22Rv1 (cell line): ENCODE data around the gene NDUFAF4.

Experiments used
- CTCF ChIP-seq: fragments of 450-650 bp; IDR thresholded peaks from 2 replicates; pipeline ENCODE4 v1.5.1; 2017; ENCODE audit warnings: mild to moderate bottlenecking
- ZFX ChIP-seq: fragments of 450-650 bp; IDR thresholded peaks from 2 replicates; pipeline ENCODE4 v1.6.1; 2017; ENCODE audit warnings: antibody characterized with exemption, borderline replicate concordance

GRCh38 chr6:96872976-96873375 lies 24.7 kb downstream of the NDUFAF4 start:
- TF ChIP-seq CTCF: no peak
- TF ChIP-seq ZFX: no peak
